ENCODE measurements around the gene GABRA6. TPM values are rescaled to one million over a fixed set of nuclear protein-coding genes. Genes with fewer than 3 reads are reported as not detected.

GABRA6 gene
- total and polyA plus RNA-seq, 3 donors from 2014 or later = 0.49 to 6.2 (median 1.1) TPM

DNA sequence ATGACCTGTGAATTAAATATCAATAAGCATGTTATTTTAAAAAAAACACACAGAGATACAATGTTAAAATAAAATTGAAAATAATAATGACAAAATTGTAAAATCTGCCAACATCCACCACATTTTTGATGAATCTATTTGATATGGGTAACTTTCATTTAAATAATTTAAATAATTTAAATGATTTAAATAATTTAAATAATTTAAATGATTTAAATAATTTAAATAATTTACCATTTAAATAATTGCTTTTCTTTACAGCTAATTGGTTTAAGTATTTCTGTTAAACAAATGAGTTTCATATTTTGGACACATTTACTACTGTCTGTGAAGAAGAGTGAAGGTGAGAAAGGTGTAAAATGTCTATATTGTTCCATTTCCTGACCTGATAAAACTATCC is 22.1 kb upstream of the GABRA6 start:
- intact Hi-C loops (cut with DNase I; ENCODE audit: low total_unique reads) = no loop called here
- TF ChIP-seq, protein P1, sequence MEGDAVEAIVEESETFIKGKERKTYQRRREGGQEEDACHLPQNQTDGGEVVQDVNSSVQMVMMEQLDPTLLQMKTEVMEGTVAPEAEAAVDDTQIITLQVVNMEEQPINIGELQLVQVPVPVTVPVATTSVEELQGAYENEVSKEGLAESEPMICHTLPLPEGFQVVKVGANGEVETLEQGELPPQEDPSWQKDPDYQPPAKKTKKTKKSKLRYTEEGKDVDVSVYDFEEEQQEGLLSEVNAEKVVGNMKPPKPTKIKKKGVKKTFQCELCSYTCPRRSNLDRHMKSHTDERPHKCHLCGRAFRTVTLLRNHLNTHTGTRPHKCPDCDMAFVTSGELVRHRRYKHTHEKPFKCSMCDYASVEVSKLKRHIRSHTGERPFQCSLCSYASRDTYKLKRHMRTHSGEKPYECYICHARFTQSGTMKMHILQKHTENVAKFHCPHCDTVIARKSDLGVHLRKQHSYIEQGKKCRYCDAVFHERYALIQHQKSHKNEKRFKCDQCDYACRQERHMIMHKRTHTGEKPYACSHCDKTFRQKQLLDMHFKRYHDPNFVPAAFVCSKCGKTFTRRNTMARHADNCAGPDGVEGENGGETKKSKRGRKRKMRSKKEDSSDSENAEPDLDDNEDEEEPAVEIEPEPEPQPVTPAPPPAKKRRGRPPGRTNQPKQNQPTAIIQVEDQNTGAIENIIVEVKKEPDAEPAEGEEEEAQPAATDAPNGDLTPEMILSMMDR (IDR thresholded peaks at IDR 0.05) = no peak
- TF ChIP-seq POLR2A (IDR thresholded peaks at IDR 0.05) = no peak
- Histone ChIP-seq H3K36me3 (ENCODE audit: low read depth, missing control alignments) (no peaks in the 10 kb centered on the region), H3K27ac (no peak overlapping the region), H3K9me3 (no peaks in the 10 kb centered on the region), H3K4me3 (no peak overlapping the region), H3K4me1 (no peaks in the 10 kb centered on the region), H3K27me3 (no peaks in the 10 kb centered on the region)
- no peak for DNase-seq

DNA sequence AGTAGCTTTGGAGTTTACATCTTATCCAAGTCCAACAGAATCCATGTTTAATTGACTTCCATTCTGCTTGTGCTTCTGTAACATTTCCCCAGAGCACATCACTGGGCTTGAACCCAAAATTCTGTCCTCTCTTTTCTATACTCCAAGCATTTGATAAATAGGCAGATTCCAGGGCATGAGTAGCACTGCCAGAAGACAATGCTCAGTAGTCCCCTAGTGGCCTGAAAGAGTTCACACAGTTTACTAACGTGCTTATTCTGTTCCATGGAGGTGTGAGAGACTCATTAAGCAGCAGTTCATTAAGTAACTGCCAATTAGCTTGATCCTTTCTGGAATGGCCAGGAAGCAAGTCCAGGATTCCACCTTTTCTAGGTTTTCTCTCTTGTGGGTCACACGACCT is 9.4 kb upstream of the GABRA6 start:
- no peak overlapping the region for H3K27ac ChIP-seq
- no peak overlapping the region for H3K4me3 ChIP-seq
- WGBS, 2 donors = 26 to 36% methylated on average over 2 of the region's 2 CpGs
- no peaks in the 10 kb centered on the region for H3K27me3 ChIP-seq
- intact Hi-C loops (cut with DNase I; ENCODE audit: low total_unique reads) = no loop called here
- DNase-seq = peak; percentile 26
- H3K4me1 ChIP-seq = no peaks in the 10 kb centered on the region
- H3K36me3 ChIP-seq (ENCODE audit: low read depth, missing control alignments) = no peaks in the 10 kb centered on the region
- H3K9me3 ChIP-seq = no peaks in the 10 kb centered on the region
- TF ChIP-seq, protein P1 (IDR thresholded peaks at IDR 0.05) = peak in 2 of 3 experiments; percentile 30 to 49
- TF ChIP-seq POLR2A (IDR thresholded peaks at IDR 0.05) = no peak

DNA sequence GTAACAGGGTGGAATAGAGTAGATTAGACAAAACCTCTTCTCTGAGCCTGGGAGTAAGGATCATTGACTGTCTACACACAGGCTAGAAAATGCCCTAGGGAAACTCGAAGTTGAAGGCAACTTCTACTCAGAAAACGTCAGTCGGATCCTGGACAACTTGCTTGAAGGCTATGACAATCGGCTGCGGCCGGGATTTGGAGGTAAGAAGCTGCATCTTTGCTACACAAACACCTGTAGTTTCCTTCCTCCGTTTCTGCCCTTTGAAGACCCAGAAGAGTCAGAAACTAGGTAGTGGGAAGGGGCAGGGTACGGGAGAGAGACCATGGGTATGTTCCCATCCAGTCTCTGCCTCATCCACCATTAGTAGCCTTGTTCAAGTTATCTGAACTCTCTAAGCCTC is 628 bp downstream of the GABRA6 start:
- Histone ChIP-seq H3K36me3 (ENCODE audit: low read depth, missing control alignments) (no peaks in the 10 kb centered on the region), H3K9me3 (no peaks in the 10 kb centered on the region), H3K27ac (no peak overlapping the region), H3K27me3 (no peaks in the 10 kb centered on the region), H3K4me1 (no peaks in the 10 kb centered on the region), H3K4me3 (no peak overlapping the region)
- 74 to 83% methylated on average over 8 of the region's 8 CpGs for WGBS, 2 donors
- no peak for TF ChIP-seq POLR2A (IDR thresholded peaks at IDR 0.05)
- TF ChIP-seq, protein P1 (IDR thresholded peaks at IDR 0.05) = no peak
- intact Hi-C loops (cut with DNase I; ENCODE audit: low total_unique reads) = no loop called here
- DNase-seq = no peak

DNA sequence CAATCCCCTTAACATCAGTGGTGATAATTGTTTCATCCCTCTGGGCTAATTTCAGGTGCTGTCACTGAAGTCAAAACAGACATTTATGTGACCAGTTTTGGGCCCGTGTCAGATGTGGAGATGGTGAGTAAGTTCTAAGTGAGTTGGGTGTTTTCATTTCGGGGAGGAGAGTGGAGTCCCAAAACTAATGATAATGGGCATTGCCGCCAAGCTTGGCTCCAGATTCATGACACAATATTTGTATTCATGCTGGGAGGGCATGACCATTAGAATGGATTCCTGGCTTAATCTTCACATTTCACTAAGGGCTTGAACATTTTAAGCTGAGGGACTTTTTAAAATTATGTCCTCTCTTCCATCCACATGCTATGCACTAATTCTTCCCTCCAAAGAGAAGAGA is 1.4 kb downstream of the GABRA6 start:
- WGBS, 2 donors = 86 to 90% methylated on average over 3 of the region's 3 CpGs
- H3K4me3 ChIP-seq = no peak overlapping the region
- intact Hi-C loops (cut with DNase I; ENCODE audit: low total_unique reads) = no loop called here
- H3K27me3 ChIP-seq = no peaks in the 10 kb centered on the region
- H3K9me3 ChIP-seq = no peaks in the 10 kb centered on the region
- DNase-seq = no peak
- H3K36me3 ChIP-seq (ENCODE audit: low read depth, missing control alignments) = no peaks in the 10 kb centered on the region
- no peaks in the 10 kb centered on the region for H3K4me1 ChIP-seq
- H3K27ac ChIP-seq = no peak overlapping the region
- TF ChIP-seq POLR2A (IDR thresholded peaks at IDR 0.05) = no peak
- TF ChIP-seq, protein P1 (IDR thresholded peaks at IDR 0.05) = no peak

DNA sequence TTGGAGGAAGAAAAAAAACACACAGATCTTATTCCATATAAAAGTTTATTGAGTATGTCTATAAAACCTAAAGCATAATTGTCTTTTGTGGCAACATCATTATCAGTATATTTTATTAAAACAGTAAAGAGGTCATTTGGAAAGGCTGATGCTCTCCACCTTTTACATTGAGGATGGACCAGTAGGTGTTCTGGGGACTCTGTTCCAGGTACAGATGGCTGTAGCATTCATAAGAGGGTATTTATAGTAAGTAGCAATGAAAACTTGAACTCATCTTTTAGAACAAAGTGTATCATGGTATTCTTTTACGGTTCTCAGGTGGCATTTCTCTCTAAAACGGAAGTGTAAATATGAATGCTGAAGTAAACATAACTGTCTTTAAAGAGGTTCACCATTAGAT is 1.8 kb downstream of the GABRA6 start:
- 89 to 91% methylated on average over 2 of the region's 2 CpGs for WGBS, 2 donors
- Histone ChIP-seq H3K9me3 (no peaks in the 10 kb centered on the region), H3K27me3 (no peaks in the 10 kb centered on the region), H3K27ac (no peak overlapping the region), H3K4me1 (no peaks in the 10 kb centered on the region), H3K36me3 (ENCODE audit: low read depth, missing control alignments) (no peaks in the 10 kb centered on the region), H3K4me3 (no peak overlapping the region)
- intact Hi-C loops (cut with DNase I; ENCODE audit: low total_unique reads) = no loop called here
- TF ChIP-seq POLR2A (IDR thresholded peaks at IDR 0.05) = no peak
- TF ChIP-seq, protein P1 (IDR thresholded peaks at IDR 0.05) = no peak
- DNase-seq = no peak
